ENCODE measurements around the gene DDX1.

The DDX1 gene

GRCh38 chr2:15669375-15669910 is 77.8 kb downstream of the DDX1 start (continued):
- TF ChIP-seq ZSCAN5A (tag by site-specific recombination; IDR thresholded peaks at IDR 0.05), result no peak
- TF ChIP-seq ZNF660 (tag by site-specific recombination; IDR thresholded peaks at IDR 0.05), result no peak
- TF ChIP-seq INSM2 (tag by site-specific recombination; IDR thresholded peaks at IDR 0.05), result no peak
- no peak for TF ChIP-seq ZNF138 (tag by site-specific recombination; IDR thresholded peaks at IDR 0.05; ENCODE audit: borderline replicate concordance)
- no peak for TF ChIP-seq EGR2 (tag by site-specific recombination; IDR thresholded peaks at IDR 0.05; ENCODE audit: low read depth)
- TF ChIP-seq ZNF24 (tag by site-specific recombination; IDR thresholded peaks at IDR 0.05), result no peak
- no peak for TF ChIP-seq CTCF (tag by site-specific recombination; IDR thresholded peaks at IDR 0.05)
- no peak for TF ChIP-seq ZNF114 (tag by site-specific recombination; IDR thresholded peaks at IDR 0.05)

- CTCF ChIA-PET, result interaction anchor here (1.1 kb wide), 1 partner anchor 837 kb away, joined by 3 read pairs; no protein-coding TSS in a partner anchor
- no peak overlapping the region for H3K4me3 ChIP-seq (ENCODE audit: low read depth, low read length)
- no peaks in the 10 kb centered on the region for H3K36me3 ChIP-seq (ENCODE audit: control insufficient read depth in 2 of 2, insufficient read depth in 1 of 2, low read length in 2 of 2)
- no peaks in the 10 kb centered on the region for H3K9me3 ChIP-seq (ENCODE audit: control insufficient read depth, insufficient read depth, low read depth, low read length)
- H3K4me1 ChIP-seq (ENCODE audit: control insufficient read depth, insufficient read depth, low read length), result no peaks in the 10 kb centered on the region
- POLR2A ChIA-PET, result no interaction called here
- TF ChIP-seq RBAK (tag by site-specific recombination; IDR thresholded peaks at IDR 0.05), result no peak
- TF ChIP-seq ZNF561 (tag by site-specific recombination; IDR thresholded peaks at IDR 0.05; ENCODE audit: borderline replicate concordance), result no peak
- no peak for TF ChIP-seq ZNF140 (tag by site-specific recombination; IDR thresholded peaks at IDR 0.05)
- H3K27ac ChIP-seq (ENCODE audit: extremely low read depth, low read depth, low read length), result no peak overlapping the region
Measured at GRCh38 chr2:15670469-15670868, 78.8 kb downstream of the DDX1 start.

GRCh38 chr2:15670981-15671380 is 79.3 kb downstream of the DDX1 start:
- Histone ChIP-seq H3K9me3 (ENCODE audit: control insufficient read depth, insufficient read depth, low read depth, low read length) (no peaks in the 10 kb centered on the region), H3K4me1 (ENCODE audit: control insufficient read depth, insufficient read depth, low read length) (no peaks in the 10 kb centered on the region), H3K4me3 (ENCODE audit: low read depth, low read length) (no peak overlapping the region), H3K27ac (ENCODE audit: extremely low read depth, low read depth, low read length) (no peak overlapping the region), H3K36me3 (ENCODE audit: control insufficient read depth in 2 of 2, insufficient read depth in 1 of 2, low read length in 2 of 2) (no peaks in the 10 kb centered on the region)
- ChIA-PET CTCF (interaction anchor here (1.1 kb wide), 1 partner anchor 837 kb away, joined by 3 read pairs; no protein-coding TSS in a partner anchor), POLR2A (no interaction called here)
- TF ChIP-seq ZNF843 (tag by site-specific recombination; IDR thresholded peaks at IDR 0.05) (no peak), ZNF423 (tag by site-specific recombination; IDR thresholded peaks at IDR 0.05) (no peak), ATF2 (tag by site-specific recombination; IDR thresholded peaks at IDR 0.05; ENCODE audit: low read depth) (no peak), GFI1B (tag by site-specific recombination; IDR thresholded peaks at IDR 0.05) (no peak), ZNF416 (tag by site-specific recombination; IDR thresholded peaks at IDR 0.05) (no peak)
